Keratinocyte (primary cell): Measurements from ENCODE around the gene SNTG2. TPM values are rescaled to one million over a fixed set of nuclear protein-coding genes. Genes with fewer than 3 reads are reported as not detected.

ENCODE experiments used
- DNase-seq: peaks from one replicate; pipeline ENCODE4 v3.0.0-alpha.2; 2011; ENCODE audit warnings: low read depth, missing footprints, low spot score
- FAIRE-seq: peaks from 2 replicates; lab custom pipeline; 2011; peaks lifted over from hg19 to GRCh38; lab: Jason Lieb, UNC
- H2AFZ ChIP-seq: 2 replicates; pipeline ENCODE4 v1.6.0; 2012; ENCODE audit warnings: low read length, control low read depth, inconsistent platforms; ENCODE audit not compliant: control insufficient read depth
- H3K27ac ChIP-seq: 2 replicates; pipeline ENCODE4 v1.5.1; 2011; ENCODE audit warnings: low read length; ENCODE audit not compliant: control insufficient read depth, insufficient read depth
- H3K27me3 ChIP-seq: 3 replicates; pipeline ENCODE4 v1.6.0; 2011; ENCODE audit warnings: low read length; ENCODE audit not compliant: control insufficient read depth, insufficient read depth; ENCODE audit errors: extremely low read depth
- H3K36me3 ChIP-seq, 2 experiments: 2 replicates in 1 of 2; 3 replicates in 1 of 2; pipeline ENCODE4 v1.5.1; 2011; ENCODE audit warnings: low read length in 2 of 2, mild to moderate bottlenecking in 1 of 2; ENCODE audit not compliant: control insufficient read depth in 2 of 2, insufficient read depth in 2 of 2; ENCODE audit errors: extremely low read depth in 1 of 2
- H3K4me1 ChIP-seq: 3 replicates; pipeline ENCODE4 v1.5.1; 2011; ENCODE audit warnings: low read length; ENCODE audit not compliant: control insufficient read depth, insufficient read depth; ENCODE audit errors: extremely low read depth
- H3K4me2 ChIP-seq: 3 replicates; pipeline ENCODE4 v1.6.0; 2011; ENCODE audit warnings: low read depth, low read length; ENCODE audit not compliant: control insufficient read depth, insufficient read depth; ENCODE audit errors: extremely low read depth
- H3K4me3 ChIP-seq, 3 experiments: fragments of 200-600 bp in 1 of 3; sonication (generic) in 1 of 3; 2 replicates in 2 of 3; 3 replicates in 1 of 3; pipeline ENCODE4 v1.5.1; 2011 to 2016; ENCODE audit warnings: low read length in 3 of 3, mild to moderate bottlenecking in 3 of 3, control low read depth in 2 of 3, inconsistent platforms in 1 of 3, low read depth in 1 of 3, mixed read lengths in 1 of 3, mixed run types in 1 of 3, moderate library complexity in 1 of 3; ENCODE audit not compliant: control insufficient read depth in 2 of 3, insufficient read depth in 2 of 3; ENCODE audit errors: extremely low read depth in 1 of 3
- H3K79me2 ChIP-seq: 2 replicates; pipeline ENCODE4 v1.6.0; 2012; ENCODE audit warnings: low read length; ENCODE audit not compliant: control insufficient read depth, insufficient read depth
- H3K9ac ChIP-seq: 3 replicates; pipeline ENCODE4 v1.6.0; 2011; ENCODE audit warnings: low read length; ENCODE audit not compliant: control insufficient read depth, insufficient read depth; ENCODE audit errors: extremely low read depth
- H3K9me1 ChIP-seq: 3 replicates; pipeline ENCODE4 v1.6.0; 2011; ENCODE audit warnings: low read length; ENCODE audit not compliant: control insufficient read depth, insufficient read depth; ENCODE audit errors: extremely low read depth
- H3K9me3 ChIP-seq: 2 replicates; pipeline ENCODE4 v1.5.1; 2012; ENCODE audit warnings: low read depth, low read length; ENCODE audit not compliant: control insufficient read depth
- H4K20me1 ChIP-seq: 3 replicates; pipeline ENCODE4 v1.6.0; 2011; ENCODE audit warnings: low read length; ENCODE audit not compliant: control insufficient read depth, insufficient read depth; ENCODE audit errors: extremely low read depth
- CTCF ChIP-seq, 3 experiments: IDR thresholded peaks in 1 of 3; conservative IDR thresholded peaks in 1 of 3; optimal IDR thresholded peaks in 1 of 3; 2 replicates in 2 of 3; 3 replicates in 1 of 3; pipeline versions ENCODE3 to v1.5.1; 2011; ENCODE audit warnings: low read length in 3 of 3, mild to moderate bottlenecking in 3 of 3, moderate library complexity in 2 of 3, control low read depth in 1 of 3, inconsistent platforms in 1 of 3; ENCODE audit not compliant: insufficient read depth in 2 of 3; ENCODE audit errors: extremely low read depth in 1 of 3
- EZH2 ChIP-seq: IDR thresholded peaks from one replicate; pipeline ENCODE4 v1.6.1; 2012; ENCODE audit warnings: inconsistent platforms, mild to moderate bottlenecking, low read length, moderate library complexity
- dilution Hi-C: fragments of 300-500 bp; cut with MboI; formaldehyde crosslinking; loops from one replicate; pipeline ENCODE4 v1.7.0; 2020; ENCODE audit warnings: low sequenced_read_pairs; ENCODE audit not compliant: extremely low pct_ligation_motif_present
- polyA plus RNA-seq, 5 experiments: library from polyadenylated mRNA; depleted of rRNA in 3 of 5; stranded (reverse) in 3 of 5; stranded (forward) in 1 of 5; unstranded in 1 of 5; fragments of >200 nt; gene quantifications; 1 replicate in 1 of 5; 2 replicates in 3 of 5; 3 replicates in 1 of 5; pipeline versions ENCODE4 v1.2.1 to v1.2.3, GENCODE V29; 2011 to 2012; ENCODE audit warnings: missing spikeins in 2 of 5, low read depth in 1 of 5, low replicate concordance in 1 of 5

SNTG2 gene
- polyA plus RNA-seq, 1 donor (not counting 4 experiments of a cell fraction or from before 2014, with no cell fraction given), result not detected

- TF ChIP-seq EZH2, result no peak
- TF ChIP-seq CTCF (optimal IDR thresholded peaks at IDR 0.05 in 1 of 3, IDR thresholded peaks at IDR 0.05 in 1 of 3, conservative IDR thresholded peaks at IDR 0.05 in 1 of 3; ENCODE audit: extremely low read depth in 1 of 3, insufficient read depth in 2 of 3, low read length in 3 of 3), result no peak
- no peak for DNase-seq
- dilution Hi-C loops, result no loop called here
- no peaks in the 10 kb centered on the region for H3K36me3 ChIP-seq
- no peaks in the 10 kb centered on the region for H3K4me1 ChIP-seq
- H4K20me1 ChIP-seq, result no peaks in the 10 kb centered on the region
- no peak for FAIRE-seq
- no peak overlapping the region for H3K4me3 ChIP-seq
- H3K9me3 ChIP-seq, result no peaks in the 10 kb centered on the region
- H3K27me3 ChIP-seq, result no peaks in the 10 kb centered on the region
- no peaks in the 10 kb centered on the region for H3K9me1 ChIP-seq
- H3K4me2 ChIP-seq, result no peak overlapping the region
- no peak overlapping the region for H2AFZ ChIP-seq
- no peak overlapping the region for H3K27ac ChIP-seq
- H3K79me2 ChIP-seq, result no peaks in the 10 kb centered on the region
- H3K9ac ChIP-seq, result no peak overlapping the region
Measured at GRCh38 chr2:1143129-1143528, 192.5 kb downstream of the SNTG2 start.

DNA sequence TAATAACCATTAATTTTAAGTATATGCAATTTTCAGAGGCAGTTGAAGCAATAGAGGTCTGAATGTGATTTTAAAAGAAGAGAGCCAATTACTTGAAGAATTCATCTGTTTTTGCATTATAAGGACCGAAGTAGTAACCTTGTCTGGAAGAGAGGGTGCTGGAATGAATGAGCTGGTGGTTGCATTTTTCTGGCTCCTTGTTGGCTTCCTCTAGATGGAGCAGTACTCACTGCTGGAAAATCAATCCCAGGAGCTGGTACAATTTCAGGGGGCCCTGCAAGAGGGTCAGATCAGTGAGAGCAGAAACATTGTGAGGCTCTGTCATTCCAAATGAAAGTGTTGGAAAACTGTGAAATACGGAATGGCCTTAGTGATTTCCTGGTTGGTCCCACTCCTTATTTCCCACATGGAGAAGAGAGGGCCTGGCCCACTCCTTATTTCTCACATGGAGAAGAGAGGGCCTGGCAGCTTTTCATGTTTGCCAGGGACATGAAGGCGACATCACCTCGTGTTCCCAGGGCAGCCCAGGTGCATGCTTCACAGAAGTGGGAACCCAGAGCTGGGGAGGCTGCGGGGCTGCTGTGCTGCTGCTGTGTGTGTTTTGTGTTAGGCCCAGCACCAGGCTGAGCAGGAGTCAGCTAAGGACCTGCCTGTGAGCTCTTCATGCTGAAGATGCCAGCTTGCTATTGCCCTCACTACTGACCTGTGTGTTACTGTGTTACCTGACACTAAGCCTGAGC is 197.4 kb downstream of the SNTG2 start:
- Histone ChIP-seq H2AFZ (no peak overlapping the region), H3K4me1 (no peaks in the 10 kb centered on the region), H3K27me3 (no peaks in the 10 kb centered on the region), H3K36me3 (no peaks in the 10 kb centered on the region), H3K4me3 (no peak overlapping the region), H3K4me2 (no peak overlapping the region), H3K9ac (no peak overlapping the region), H3K9me1 (no peaks in the 10 kb centered on the region), H3K27ac (no peak overlapping the region), H3K79me2 (no peaks in the 10 kb centered on the region), H4K20me1 (no peaks in the 10 kb centered on the region), H3K9me3 (peaks cover 2% of the 10 kb centered on the region)
- no peak for DNase-seq
- dilution Hi-C loops, result no loop called here
- no peak for TF ChIP-seq EZH2
- no peak for FAIRE-seq
